Left ventricle myocardium inferior (tissue), 1 donor: Measurements from ENCODE around the gene HNF1A. TPM values are rescaled to one million over a fixed set of nuclear protein-coding genes. Genes with fewer than 3 reads are reported as not detected.

ENCODE experiments used
- DNase-seq: peaks from one replicate; pipeline ENCODE4 v3.0.0-alpha.2; 2020
- H3K27ac ChIP-seq: fragments of 200-600 bp; replicated peaks from 2 replicates; pipeline ENCODE4 v1.8.0; 2021
- H3K27me3 ChIP-seq: fragments of 200-600 bp; 2 replicates; pipeline ENCODE4 v1.8.0; 2021; ENCODE audit warnings: low read depth
- H3K36me3 ChIP-seq: fragments of 200-600 bp; 2 replicates; pipeline ENCODE4 v1.8.0; 2021
- H3K4me1 ChIP-seq: fragments of 200-600 bp; 2 replicates; pipeline ENCODE4 v1.8.0; 2021
- H3K4me3 ChIP-seq: fragments of 200-600 bp; 2 replicates; pipeline ENCODE4 v1.8.0; 2021; ENCODE audit warnings: mild to moderate bottlenecking, moderate library complexity
- H3K9me3 ChIP-seq: fragments of 200-600 bp; replicated peaks from 2 replicates; pipeline ENCODE4 v1.8.0; 2021
- CTCF ChIP-seq: fragments of 200-600 bp; IDR thresholded peaks from 2 replicates; pipeline ENCODE4 v1.8.0; 2021; ENCODE audit warnings: antibody characterized with exemption, mild to moderate bottlenecking, borderline replicate concordance
- intact Hi-C: fragments of 100-400 bp; cut with micrococcal nuclease; formaldehyde crosslinking; loops from one replicate; pipeline ENCODE4 v1.11.0; 2022
- total RNA-seq: library from RNA; stranded (reverse); fragmentation: NEBNext Ultra II Directional; extraction: Animal tissue kit (Norgen Biotek cat#: 25700); gene quantifications from one replicate; pipeline ENCODE4 v1.2.1, GENCODE V29; 2021
- donor health status: DM: no; HTN: yes; CAD: no; lungs with severe emphysema.

The HNF1A gene
- total RNA-seq, 1 donor from 2014 or later = not detected

GRCh38 chr12:120996133-120996746 lies 17.9 kb downstream of the HNF1A start:
- H3K4me1 ChIP-seq = no peaks in the 10 kb centered on the region
- no peak for DNase-seq
- peaks cover 35% of the 10 kb centered on the region for H3K27me3 ChIP-seq
- no peak overlapping the region for H3K27ac ChIP-seq
- no peak overlapping the region for H3K4me3 ChIP-seq
- intact Hi-C loops = no loop called here
- H3K36me3 ChIP-seq = no peaks in the 10 kb centered on the region
- no peaks in the 10 kb centered on the region for H3K9me3 ChIP-seq
- TF ChIP-seq CTCF = no peak

GRCh38 chr12:120997448-120997847 lies 19.1 kb downstream of the HNF1A start:
- H3K4me1 ChIP-seq = no peaks in the 10 kb centered on the region
- DNase-seq = no peak
- no peak overlapping the region for H3K4me3 ChIP-seq
- peaks cover 35% of the 10 kb centered on the region for H3K27me3 ChIP-seq
- no peak overlapping the region for H3K27ac ChIP-seq
- H3K36me3 ChIP-seq = peaks cover 3% of the 10 kb centered on the region
- TF ChIP-seq CTCF = no peak
- intact Hi-C loops = no loop called here
- H3K9me3 ChIP-seq = no peaks in the 10 kb centered on the region

GRCh38 chr12:120998435-120998834 lies 20.1 kb downstream of the HNF1A start:
- intact Hi-C loops = no loop called here
- H3K36me3 ChIP-seq = peaks cover 13% of the 10 kb centered on the region
- no peak for DNase-seq
- no peak overlapping the region for H3K4me3 ChIP-seq
- H3K9me3 ChIP-seq = no peaks in the 10 kb centered on the region
- H3K27ac ChIP-seq = no peak overlapping the region
- peaks cover 35% of the 10 kb centered on the region for H3K27me3 ChIP-seq
- no peak for TF ChIP-seq CTCF
- H3K4me1 ChIP-seq = no peaks in the 10 kb centered on the region

GRCh38 chr12:120999191-121000120 lies 21.1 kb downstream of the HNF1A start:
- Histone ChIP-seq H3K27ac (no peak overlapping the region), H3K4me1 (no peaks in the 10 kb centered on the region), H3K27me3 (peaks cover 35% of the 10 kb centered on the region), H3K36me3 (peaks cover 23% of the 10 kb centered on the region), H3K4me3 (no peak overlapping the region), H3K9me3 (no peaks in the 10 kb centered on the region)
- intact Hi-C loops = no loop called here
- DNase-seq = no peak
- TF ChIP-seq CTCF = no peak

GRCh38 chr12:121000530-121000929 lies 22.2 kb downstream of the HNF1A start:
- TF ChIP-seq CTCF = no peak
- intact Hi-C loops = no loop called here
- Histone ChIP-seq H3K4me1 (no peaks in the 10 kb centered on the region), H3K27me3 (peaks cover 32% of the 10 kb centered on the region), H3K27ac (no peak overlapping the region), H3K36me3 (peaks cover 32% of the 10 kb centered on the region), H3K4me3 (no peak overlapping the region), H3K9me3 (no peaks in the 10 kb centered on the region)
- no peak for DNase-seq
